ENCODE data around the gene SLC1A4.
"Not testable (repeated sequence)": the region's sequence is repeated elsewhere in the genome, so short reads cannot be mapped to it uniquely, and the experiment has no call there.

SLC1A4 gene

GRCh38 chr2:64989126-64989981 lies at the start of gene SLC1A4:
SLC1A4 (plus strand) TSS chr2:64989399; CDS start chr2:64989644, 245 bp downstream.
- DNase-seq: peak; percentile 94

GRCh38 chr2:64941143-64941542 lies 48.1 kb upstream of the SLC1A4 start:
- DNase-seq: no peak

GRCh38 chr2:64941801-64942200 lies 47.4 kb upstream of the SLC1A4 start:
- no peak for DNase-seq

- no peak for DNase-seq
Measured at GRCh38 chr2:64942693-64943092, 46.5 kb upstream of the SLC1A4 start.

GRCh38 chr2:64943387-64944150 lies 45.6 kb upstream of the SLC1A4 start:
- DNase-seq: peak; percentile 2

- no peak for DNase-seq
Measured at GRCh38 chr2:64944484-64944883, 44.7 kb upstream of the SLC1A4 start.

- DNase-seq: no peak
Measured at GRCh38 chr2:64945973-64946768, 43.0 kb upstream of the SLC1A4 start.

GRCh38 chr2:64946769-64947247 lies 42.4 kb upstream of the SLC1A4 start:
- no peak for DNase-seq

- no peak for DNase-seq
Measured at GRCh38 chr2:64947885-64948284, 41.3 kb upstream of the SLC1A4 start.

GRCh38 chr2:64950226-64951160 lies 38.7 kb upstream of the SLC1A4 start:
- no peak for DNase-seq

GRCh38 chr2:64951306-64951953 lies 37.8 kb upstream of the SLC1A4 start:
- no peak for DNase-seq

GRCh38 chr2:64952096-64952495 lies 37.1 kb upstream of the SLC1A4 start:
- no peak for DNase-seq

GRCh38 chr2:64952511-64953482 lies 36.4 kb upstream of the SLC1A4 start:
- no peak for DNase-seq

- no peak for DNase-seq
Measured at GRCh38 chr2:64955467-64955866, 33.7 kb upstream of the SLC1A4 start.

GRCh38 chr2:64957109-64957903 lies 31.9 kb upstream of the SLC1A4 start:
- DNase-seq: no peak

- DNase-seq: no peak
Measured at GRCh38 chr2:64958556-64958955, 30.6 kb upstream of the SLC1A4 start.

GRCh38 chr2:64960819-64961218 lies 28.4 kb upstream of the SLC1A4 start:
- DNase-seq: no peak

GRCh38 chr2:64963138-64963537 lies 26.1 kb upstream of the SLC1A4 start:
- not testable (repeated sequence) for DNase-seq

- no peak for DNase-seq
Measured at GRCh38 chr2:64963719-64964118, 25.5 kb upstream of the SLC1A4 start.
